Measurements from ENCODE around the gene ESYT3. TPM values are rescaled to one million over a fixed set of nuclear protein-coding genes. Genes with fewer than 3 reads are reported as not detected.

ESYT3 gene
- total and polyA plus RNA-seq, 4 donors = under 0.01 to 0.07 (median 0.05) TPM

- no peak overlapping the region for H3K9ac ChIP-seq (ENCODE audit: low read depth in 1 of 2, low read length in 2 of 2)
- WGBS = 90% methylated on average over 3 of the region's 3 CpGs
- H3K27ac ChIP-seq (ENCODE audit: low read depth in 1 of 2, low read length in 2 of 2) = no peak overlapping the region
- no peaks in the 10 kb centered on the region for H3K9me3 ChIP-seq (ENCODE audit: control insufficient read depth in 4 of 4, low read length in 3 of 4)
- H3K27me3 ChIP-seq (ENCODE audit: control insufficient read depth in 4 of 4, insufficient read depth in 4 of 4, low read length in 3 of 4) = no peaks in the 10 kb centered on the region
- no peaks in the 10 kb centered on the region for H3K4me1 ChIP-seq (ENCODE audit: control insufficient read depth in 4 of 4, insufficient read depth in 4 of 4, low read length in 3 of 4)
- no peak for TF ChIP-seq NR2F2 (IDR thresholded peaks at IDR 0.05)
- no peak for TF ChIP-seq RXRA (IDR thresholded peaks at IDR 0.05)
- no peak for TF ChIP-seq HNF4G (IDR thresholded peaks at IDR 0.05)
- TF ChIP-seq FOXA2 (IDR thresholded peaks at IDR 0.05) = no peak
- no peak for TF ChIP-seq GABPA (IDR thresholded peaks at IDR 0.05 in 1 of 2, conservative IDR thresholded peaks at IDR 0.05 in 1 of 2)
- TF ChIP-seq, protein P1, sequence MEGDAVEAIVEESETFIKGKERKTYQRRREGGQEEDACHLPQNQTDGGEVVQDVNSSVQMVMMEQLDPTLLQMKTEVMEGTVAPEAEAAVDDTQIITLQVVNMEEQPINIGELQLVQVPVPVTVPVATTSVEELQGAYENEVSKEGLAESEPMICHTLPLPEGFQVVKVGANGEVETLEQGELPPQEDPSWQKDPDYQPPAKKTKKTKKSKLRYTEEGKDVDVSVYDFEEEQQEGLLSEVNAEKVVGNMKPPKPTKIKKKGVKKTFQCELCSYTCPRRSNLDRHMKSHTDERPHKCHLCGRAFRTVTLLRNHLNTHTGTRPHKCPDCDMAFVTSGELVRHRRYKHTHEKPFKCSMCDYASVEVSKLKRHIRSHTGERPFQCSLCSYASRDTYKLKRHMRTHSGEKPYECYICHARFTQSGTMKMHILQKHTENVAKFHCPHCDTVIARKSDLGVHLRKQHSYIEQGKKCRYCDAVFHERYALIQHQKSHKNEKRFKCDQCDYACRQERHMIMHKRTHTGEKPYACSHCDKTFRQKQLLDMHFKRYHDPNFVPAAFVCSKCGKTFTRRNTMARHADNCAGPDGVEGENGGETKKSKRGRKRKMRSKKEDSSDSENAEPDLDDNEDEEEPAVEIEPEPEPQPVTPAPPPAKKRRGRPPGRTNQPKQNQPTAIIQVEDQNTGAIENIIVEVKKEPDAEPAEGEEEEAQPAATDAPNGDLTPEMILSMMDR (IDR thresholded peaks at IDR 0.05; ENCODE audit: low read depth, low read length, missing input control) = no peak
- no peak for DNase-seq (ENCODE audit: low spot score)
- H3K36me3 ChIP-seq (ENCODE audit: control insufficient read depth in 4 of 4, insufficient read depth in 3 of 4, low read depth in 1 of 4, low read length in 3 of 4) = no peaks in the 10 kb centered on the region
- no peak overlapping the region for H3K4me3 ChIP-seq (ENCODE audit: low read depth in 1 of 3, low read length in 3 of 3)
These were observed 36.3 kb downstream of the ESYT3 start for GRCh38 chr3:138470687-138471086.

DNA sequence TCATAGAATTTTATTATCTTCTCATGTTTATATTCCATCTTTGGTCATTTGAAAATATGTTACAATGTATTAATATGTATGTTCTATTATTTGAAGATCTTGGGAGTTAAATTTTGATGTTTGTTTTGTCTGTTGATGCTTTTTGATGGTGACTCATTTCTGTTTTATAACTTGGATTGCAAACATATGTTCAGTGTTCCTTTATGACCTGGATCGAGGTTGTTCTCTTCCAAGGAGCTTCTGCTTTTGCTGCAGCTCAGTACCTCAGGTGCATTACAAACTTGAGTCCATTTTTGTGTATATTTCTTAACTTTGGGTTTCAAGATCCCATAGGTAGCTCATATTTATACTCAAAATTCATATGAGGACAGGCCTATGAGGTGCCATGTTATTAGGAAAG lies 37.1 kb downstream of the ESYT3 start:
- no peak for DNase-seq (ENCODE audit: low spot score)
- no peak for TF ChIP-seq GABPA (IDR thresholded peaks at IDR 0.05 in 1 of 2, conservative IDR thresholded peaks at IDR 0.05 in 1 of 2)
- TF ChIP-seq, protein P1 (IDR thresholded peaks at IDR 0.05; ENCODE audit: low read depth, low read length, missing input control) = no peak
- no peak for TF ChIP-seq FOXA2 (IDR thresholded peaks at IDR 0.05)
- TF ChIP-seq NR2F2 (IDR thresholded peaks at IDR 0.05) = no peak
- TF ChIP-seq SP1 (IDR thresholded peaks at IDR 0.05) = no peak
- no peak for TF ChIP-seq ATF3 (IDR thresholded peaks at IDR 0.05)
- TF ChIP-seq, protein P2, sequence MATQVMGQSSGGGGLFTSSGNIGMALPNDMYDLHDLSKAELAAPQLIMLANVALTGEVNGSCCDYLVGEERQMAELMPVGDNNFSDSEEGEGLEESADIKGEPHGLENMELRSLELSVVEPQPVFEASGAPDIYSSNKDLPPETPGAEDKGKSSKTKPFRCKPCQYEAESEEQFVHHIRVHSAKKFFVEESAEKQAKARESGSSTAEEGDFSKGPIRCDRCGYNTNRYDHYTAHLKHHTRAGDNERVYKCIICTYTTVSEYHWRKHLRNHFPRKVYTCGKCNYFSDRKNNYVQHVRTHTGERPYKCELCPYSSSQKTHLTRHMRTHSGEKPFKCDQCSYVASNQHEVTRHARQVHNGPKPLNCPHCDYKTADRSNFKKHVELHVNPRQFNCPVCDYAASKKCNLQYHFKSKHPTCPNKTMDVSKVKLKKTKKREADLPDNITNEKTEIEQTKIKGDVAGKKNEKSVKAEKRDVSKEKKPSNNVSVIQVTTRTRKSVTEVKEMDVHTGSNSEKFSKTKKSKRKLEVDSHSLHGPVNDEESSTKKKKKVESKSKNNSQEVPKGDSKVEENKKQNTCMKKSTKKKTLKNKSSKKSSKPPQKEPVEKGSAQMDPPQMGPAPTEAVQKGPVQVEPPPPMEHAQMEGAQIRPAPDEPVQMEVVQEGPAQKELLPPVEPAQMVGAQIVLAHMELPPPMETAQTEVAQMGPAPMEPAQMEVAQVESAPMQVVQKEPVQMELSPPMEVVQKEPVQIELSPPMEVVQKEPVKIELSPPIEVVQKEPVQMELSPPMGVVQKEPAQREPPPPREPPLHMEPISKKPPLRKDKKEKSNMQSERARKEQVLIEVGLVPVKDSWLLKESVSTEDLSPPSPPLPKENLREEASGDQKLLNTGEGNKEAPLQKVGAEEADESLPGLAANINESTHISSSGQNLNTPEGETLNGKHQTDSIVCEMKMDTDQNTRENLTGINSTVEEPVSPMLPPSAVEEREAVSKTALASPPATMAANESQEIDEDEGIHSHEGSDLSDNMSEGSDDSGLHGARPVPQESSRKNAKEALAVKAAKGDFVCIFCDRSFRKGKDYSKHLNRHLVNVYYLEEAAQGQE (IDR thresholded peaks at IDR 0.05) = no peak
- TF ChIP-seq HNF4G (IDR thresholded peaks at IDR 0.05) = no peak
- no peak for TF ChIP-seq FOXA1 (IDR thresholded peaks at IDR 0.05)
- TF ChIP-seq HNF4A (conservative IDR thresholded peaks at IDR 0.05) = no peak
- TF ChIP-seq RXRA (IDR thresholded peaks at IDR 0.05) = no peak
- TF ChIP-seq JUND (IDR thresholded peaks at IDR 0.05) = no peak
- TF ChIP-seq YY1 (IDR thresholded peaks at IDR 0.05) = no peak
- Histone ChIP-seq H3K27ac (ENCODE audit: low read depth in 1 of 2, low read length in 2 of 2) (no peak overlapping the region), H3K4me1 (ENCODE audit: control insufficient read depth in 4 of 4, insufficient read depth in 4 of 4, low read length in 3 of 4) (no peaks in the 10 kb centered on the region), H3K9ac (ENCODE audit: low read depth in 1 of 2, low read length in 2 of 2) (no peak overlapping the region), H3K27me3 (ENCODE audit: control insufficient read depth in 4 of 4, insufficient read depth in 4 of 4, low read length in 3 of 4) (no peaks in the 10 kb centered on the region), H3K9me3 (ENCODE audit: control insufficient read depth in 4 of 4, low read length in 3 of 4) (no peaks in the 10 kb centered on the region), H3K4me3 (ENCODE audit: low read depth in 1 of 3, low read length in 3 of 3) (no peak overlapping the region), H3K36me3 (ENCODE audit: control insufficient read depth in 4 of 4, insufficient read depth in 3 of 4, low read depth in 1 of 4, low read length in 3 of 4) (no peaks in the 10 kb centered on the region)
- 76% methylated on average over 1 of the region's 1 CpG for WGBS

Measured in liver (tissue), 9 donors.